Measurements from ENCODE around the gene FIG4.
A peak's percentile ranks its signal among the peaks of the same experiment; 100 is the strongest.
"Not testable (repeated sequence)": the region's sequence is repeated elsewhere in the genome, so short reads cannot be mapped to it uniquely, and the experiment has no call there.

Gene FIG4

DNA sequence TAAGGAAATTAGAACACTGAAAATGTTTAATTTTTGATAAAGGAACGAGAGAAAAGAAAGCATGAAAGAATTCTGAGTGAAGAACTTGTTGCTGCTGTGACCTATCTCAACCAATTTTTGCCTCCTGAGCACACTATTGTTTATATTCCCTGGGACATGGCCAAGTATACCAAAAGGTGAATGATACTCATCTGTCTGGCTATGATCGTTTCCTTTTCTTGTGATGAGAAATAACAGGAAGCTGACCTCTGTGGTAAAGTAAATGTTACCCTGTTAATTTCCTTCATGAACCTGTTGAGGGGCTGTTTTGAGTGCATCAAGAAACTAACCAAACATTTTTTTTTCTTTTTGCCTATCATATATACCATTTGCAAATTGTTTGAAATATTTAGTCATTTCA is 69.1 kb downstream of the FIG4 start:
- DNase-seq (ENCODE audit: low spot score) = no peak

DNA sequence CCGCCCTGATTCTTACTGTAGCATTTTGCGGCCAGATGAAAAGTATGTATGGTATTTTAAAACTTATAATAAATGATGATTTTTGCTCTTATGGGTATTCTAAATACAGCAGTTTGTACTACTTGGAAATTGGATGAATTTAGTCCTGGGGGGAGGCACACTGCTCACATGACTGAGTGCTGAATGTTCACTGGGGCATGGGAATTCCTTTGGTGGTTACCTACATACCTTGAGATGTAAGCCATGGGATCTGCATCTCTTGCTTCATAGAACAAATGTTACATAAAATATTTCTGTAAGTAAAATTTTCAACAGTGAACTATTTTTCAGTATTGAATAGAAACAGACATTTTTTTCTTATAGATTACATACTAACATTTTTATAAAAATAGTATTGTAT is 71.1 kb downstream of the FIG4 start:
- no peak for DNase-seq (ENCODE audit: low spot score)

DNA sequence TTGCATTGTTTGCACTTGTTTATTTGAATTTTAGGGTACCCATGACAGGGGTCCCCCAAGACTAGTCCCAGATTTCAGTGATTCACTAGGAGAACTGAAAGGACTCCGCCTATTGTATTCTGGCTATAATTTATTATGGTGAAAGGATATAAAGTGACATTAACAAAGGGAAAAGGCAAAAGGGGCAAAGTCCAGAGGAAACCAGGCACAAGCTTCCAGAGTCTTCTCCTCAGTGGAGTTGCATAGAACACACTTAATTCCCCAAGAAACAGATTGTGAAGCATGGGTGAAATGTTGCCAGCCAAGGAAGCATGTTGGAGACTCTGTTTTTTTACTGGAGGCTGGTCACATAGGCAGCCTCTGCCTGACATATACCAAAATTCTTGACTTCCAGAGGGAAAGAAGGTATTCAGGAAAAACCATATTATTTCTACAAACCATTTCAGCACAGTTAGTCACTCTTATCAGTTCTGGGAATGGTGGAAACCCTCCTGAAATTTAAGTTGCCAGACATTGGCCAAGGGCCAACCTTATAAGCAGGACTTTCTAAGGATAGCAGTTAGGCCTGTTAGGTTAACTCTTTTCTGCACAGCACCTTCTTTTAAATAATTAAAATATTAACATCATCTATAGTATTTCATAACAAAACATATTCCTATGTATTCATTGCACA is 71.8 kb downstream of the FIG4 start:
- no peak for DNase-seq (ENCODE audit: low spot score)

DNA sequence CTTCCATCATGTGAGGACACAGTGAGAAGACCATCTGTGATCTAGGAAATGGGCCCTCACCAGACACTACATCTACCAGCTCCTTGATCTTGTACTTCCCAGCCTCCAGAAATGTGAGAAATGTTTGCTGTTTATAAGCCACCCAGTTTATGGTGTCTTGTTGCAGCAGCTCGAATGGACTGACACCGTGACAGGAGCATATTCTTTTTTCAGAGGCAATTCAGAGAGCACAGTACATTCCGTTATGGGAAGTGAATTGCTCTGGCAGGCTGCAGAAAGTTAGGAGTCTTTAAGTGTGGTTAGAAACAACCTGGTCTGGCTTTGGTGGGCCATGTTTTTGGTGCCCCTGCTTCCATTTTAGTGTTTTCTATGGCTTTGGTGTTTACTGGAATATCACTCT is 75.1 kb downstream of the FIG4 start:
- DNase-seq (ENCODE audit: low spot score) = no peak

DNA sequence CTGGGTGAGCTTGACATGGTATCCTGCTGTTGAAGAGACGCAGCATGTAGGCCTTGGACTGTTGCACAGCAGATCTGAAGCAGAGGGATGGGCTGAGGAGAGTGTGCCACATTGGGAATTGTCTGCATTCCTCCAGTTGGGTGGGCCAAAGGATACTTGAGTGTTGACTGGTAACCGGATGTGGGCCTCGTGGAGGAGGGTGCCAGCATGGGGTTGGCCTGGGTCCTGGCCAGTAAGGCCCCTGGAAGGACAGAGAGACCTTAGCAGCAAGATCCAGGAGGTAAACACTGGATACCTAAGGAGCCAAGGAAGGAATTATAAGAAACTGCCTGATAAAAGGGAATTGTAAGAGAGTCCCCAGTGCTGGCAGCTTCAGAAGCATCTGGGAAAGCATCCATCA is 76.9 kb downstream of the FIG4 start:
- no peak for DNase-seq (ENCODE audit: low spot score)

DNA sequence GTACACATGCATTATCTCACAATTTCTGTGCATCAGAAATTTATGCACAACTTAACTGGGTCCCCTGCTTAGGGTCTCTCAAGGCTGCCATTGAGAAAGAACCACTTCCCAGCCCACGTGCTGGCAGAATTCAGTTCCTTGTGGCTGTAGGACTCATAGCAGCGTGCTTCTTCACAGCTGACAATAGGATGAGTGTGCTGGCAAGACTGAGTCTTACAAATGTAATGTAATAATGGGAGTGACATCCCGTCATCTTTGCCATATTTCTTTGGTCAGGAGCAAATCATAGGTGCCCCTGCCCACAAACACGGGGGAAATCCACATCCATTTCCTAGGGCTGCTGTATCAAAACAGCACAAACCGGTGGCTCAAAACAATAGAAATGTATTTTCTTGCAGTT is 77.4 kb downstream of the FIG4 start:
- DNase-seq (ENCODE audit: low spot score) = no peak

DNA sequence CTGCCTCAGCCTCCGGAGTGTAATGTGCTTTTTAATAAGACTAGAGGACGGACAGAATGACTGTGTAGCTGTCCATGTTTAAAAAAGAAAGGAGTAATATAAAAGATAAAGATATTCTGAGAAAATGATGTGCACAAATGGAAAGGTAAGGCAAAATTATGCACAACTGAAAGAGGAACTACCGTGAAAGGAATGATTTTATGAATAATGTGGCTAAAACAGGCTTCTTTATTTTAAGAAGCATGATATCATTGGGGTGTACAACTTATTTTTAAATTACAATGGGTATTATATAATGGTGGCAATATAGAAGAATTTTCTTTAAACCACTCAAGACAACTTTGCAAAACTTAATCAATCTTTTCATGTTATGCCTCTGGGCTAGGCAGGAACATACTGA is 78.1 kb downstream of the FIG4 start:
- DNase-seq (ENCODE audit: low spot score) = no peak

DNA sequence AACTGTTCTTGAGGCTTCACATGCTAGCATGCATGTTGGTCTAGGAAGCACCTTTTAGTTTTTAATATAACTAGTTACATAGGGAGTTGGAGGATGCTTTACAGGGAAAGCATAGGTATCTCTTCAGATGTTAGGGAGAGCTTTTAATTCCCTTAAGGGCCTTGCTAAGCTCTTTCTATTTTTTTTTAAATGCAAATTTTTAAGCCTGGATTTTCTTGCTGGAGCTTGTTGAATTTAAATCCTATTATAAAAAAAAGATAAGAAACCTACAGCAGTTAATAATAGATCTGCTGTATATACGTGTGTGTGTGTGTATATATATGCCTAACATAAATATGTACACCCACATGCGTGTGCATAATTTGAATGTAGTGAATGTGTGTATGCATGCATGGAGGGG is 79.0 kb downstream of the FIG4 start:
- no peak for DNase-seq (ENCODE audit: low spot score)

DNA sequence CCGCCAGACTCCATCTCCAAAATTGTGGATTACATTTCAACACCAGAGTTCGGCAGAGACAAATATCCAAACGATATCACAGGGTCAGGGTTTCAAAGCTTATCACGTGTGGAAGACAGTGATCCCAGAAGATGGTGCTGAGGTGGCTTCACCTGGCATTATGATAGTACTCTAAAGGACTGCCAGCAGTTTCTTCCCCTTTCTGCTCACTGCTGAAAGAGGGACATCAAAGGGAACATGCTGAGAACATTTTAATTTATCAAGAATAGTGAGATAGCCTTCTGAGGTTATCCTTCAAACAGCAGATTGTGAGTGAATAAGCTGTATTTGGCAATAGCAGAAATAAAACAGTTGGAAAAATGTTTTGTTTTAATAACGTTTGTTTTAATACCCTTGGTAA is 79.7 kb downstream of the FIG4 start:
- DNase-seq (ENCODE audit: low spot score) = no peak

DNA sequence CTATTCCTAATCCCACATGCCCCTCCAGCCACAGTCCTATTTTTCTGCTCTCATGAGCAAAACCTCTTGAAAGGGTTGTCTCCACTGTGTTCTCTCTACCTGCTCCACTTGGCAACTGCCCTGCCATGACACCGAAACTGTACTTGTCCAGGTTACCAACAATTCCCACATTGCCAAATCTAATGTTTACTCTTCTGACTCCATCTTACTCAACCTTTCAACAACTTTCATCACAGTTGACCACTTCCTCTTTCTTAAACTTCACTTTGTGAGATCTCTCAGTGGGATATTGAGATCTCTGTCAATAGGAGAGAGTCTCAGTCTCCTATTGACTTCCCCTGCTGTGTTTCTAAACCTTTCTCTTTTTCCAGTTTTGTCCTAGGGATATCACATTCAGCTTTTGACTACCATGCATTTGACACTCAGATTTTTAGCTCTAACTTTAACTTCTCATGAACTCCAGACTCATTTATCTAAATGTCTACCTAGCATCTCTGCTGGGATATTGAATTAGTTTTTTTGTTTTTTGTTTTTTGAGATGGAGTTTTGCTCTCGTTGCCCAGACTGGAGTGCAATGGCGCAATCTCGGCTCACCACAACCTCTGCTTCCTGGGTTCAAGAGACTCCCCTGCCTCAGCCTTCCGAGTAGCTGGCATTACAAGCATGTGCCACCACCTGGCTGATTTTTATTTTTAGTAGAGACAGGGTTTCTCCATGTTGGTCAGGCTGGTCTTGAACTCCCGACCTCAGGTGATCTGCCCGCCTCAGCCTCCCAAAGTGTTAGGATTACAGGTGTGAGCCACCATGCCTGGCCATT is 81.1 kb downstream of the FIG4 start:
- DNase-seq (ENCODE audit: low spot score) = not testable (repeated sequence)

DNA sequence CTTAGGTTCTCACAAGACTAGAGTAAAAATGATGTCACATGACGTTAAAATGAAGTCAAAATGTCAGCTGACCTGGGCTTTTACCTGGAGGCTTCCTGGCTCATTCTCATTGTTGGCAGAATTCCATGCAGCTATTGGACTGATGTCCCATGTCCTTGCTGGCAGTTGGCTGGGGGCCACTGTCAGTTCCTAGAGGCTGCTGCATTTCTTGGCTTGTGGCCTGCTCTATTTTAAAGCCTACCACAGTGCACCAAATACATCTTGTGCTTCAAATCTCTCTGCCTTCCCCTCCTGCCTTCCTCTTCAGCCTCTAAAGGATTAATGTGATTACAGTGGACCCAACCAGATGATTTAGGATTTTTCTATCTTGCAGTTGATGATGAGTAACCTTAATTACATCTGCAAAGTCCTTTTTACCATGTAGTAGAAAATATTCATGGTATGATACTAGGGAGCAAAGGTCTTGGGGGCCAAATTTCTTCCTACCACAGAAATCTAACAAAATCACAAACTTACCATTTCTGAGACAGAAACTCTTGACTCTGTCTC is 81.9 kb downstream of the FIG4 start:
- DNase-seq (ENCODE audit: low spot score) = no peak

DNA sequence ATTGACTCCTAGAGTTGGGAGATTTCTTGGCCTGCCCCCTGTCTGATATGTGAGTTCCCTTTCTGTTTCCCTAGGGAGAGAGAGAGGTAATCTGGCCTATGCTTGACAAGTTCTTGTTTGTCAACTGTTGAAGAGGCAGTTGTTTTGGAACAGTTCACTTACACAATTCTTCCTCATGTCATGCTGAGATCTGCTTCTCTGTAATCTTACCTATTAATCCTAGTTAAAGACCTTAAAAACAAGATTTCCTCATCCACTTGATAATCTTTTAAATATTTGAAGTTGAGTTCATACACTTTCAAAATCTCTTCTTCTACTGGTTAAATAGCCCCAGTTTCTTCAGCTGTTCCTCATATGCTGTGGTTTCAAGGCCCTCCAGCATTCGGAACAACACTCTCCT is 89.9 kb downstream of the FIG4 start:
- no peak for DNase-seq (ENCODE audit: low spot score)

DNA sequence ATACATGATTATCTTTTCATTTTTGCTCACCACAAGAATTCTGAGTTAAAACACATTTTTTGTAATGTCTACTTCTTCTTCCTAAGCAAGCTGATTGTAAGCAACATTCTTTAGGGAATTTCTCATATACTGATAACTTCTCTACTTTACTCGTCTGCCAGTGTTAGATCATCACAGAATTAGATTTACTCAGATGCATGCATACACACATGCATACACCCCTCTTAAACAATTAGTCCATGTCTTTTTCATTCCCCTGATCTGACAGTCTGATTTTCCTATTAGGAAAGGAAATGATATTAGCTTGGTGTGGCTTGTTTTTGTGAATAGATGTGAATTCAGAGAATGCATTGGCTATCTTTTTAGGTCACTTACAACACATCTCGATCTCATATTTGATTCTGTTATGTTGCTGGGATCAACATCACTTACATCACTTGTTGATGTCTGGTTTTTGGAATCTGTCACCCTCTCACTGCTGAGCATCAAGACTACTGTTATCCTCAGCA is 91.4 kb downstream of the FIG4 start:
- no peak for DNase-seq (ENCODE audit: low spot score)

DNA sequence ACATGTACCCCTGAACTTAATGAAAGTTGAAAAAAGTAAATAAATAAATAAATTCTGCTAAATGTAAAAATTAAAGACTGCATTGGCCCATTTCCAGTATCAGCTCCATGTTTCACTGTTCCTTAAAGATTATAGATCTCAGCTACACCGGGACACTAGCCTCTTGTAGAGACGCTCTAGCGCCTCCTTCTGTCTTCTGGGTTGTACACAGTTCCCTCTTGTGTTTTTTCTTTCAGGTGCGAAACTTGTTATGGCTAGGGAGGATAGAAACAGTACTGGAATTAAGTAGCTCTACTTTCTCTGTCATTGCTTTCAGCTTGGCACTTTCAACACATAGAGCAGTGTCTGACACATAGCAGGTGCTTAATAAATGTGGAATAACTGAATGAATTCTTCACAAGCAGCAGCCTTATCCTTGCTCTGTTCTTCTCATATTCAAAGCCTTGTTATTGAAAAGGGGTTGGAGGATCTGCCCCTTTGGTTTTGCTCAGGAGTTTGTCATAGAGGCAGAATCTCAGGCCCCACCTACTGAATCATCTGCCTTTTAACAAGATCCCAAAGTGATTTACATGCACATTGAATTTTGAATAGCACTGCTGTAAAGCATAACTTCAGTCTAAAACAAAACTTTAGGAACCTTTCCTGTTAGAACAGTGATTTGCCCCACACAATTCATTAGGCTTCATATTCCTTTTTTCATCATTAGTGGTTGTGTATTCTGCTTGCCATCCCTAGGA is 92.3 kb downstream of the FIG4 start:
- DNase-seq (ENCODE audit: low spot score) = no peak

DNA sequence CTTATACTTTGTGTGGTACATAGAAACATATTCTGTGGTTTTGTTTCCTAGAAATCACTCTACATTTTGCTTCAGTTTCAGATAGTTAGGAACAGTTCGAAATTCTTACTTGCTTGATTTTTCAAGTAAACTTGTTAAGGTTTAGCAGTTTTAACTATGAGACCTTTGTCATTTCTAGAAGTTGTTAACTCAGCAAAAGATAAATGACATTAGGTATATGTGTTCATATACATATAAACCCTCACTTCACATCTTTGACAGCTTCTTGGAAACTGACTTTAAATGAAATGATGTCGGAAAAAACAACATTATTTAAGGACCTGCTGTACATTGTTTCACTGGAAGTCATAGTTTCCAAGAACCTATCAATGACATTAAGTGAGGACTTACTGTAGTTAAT is 96.2 kb downstream of the FIG4 start:
- DNase-seq (ENCODE audit: low spot score) = no peak

DNA sequence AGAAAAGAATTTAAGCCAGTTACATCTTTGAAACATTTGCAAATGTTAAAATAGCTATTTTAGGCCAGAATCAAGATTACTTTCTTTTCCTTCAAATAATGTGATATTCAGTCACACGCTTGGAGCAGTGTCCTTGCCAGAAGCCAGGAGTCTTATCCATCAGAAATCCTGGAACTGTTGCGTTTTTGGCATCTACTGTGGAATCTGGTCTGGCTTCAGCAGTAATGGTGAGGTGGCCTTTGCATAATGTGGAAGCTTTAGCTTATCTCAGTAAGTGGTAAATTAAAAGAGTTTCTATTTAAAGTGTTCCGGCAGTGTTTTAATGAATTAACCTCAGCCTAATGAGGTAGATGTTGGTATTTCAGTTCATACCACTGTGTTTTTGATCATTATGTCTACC is 97.6 kb downstream of the FIG4 start:
- DNase-seq (ENCODE audit: low spot score) = no peak

DNA sequence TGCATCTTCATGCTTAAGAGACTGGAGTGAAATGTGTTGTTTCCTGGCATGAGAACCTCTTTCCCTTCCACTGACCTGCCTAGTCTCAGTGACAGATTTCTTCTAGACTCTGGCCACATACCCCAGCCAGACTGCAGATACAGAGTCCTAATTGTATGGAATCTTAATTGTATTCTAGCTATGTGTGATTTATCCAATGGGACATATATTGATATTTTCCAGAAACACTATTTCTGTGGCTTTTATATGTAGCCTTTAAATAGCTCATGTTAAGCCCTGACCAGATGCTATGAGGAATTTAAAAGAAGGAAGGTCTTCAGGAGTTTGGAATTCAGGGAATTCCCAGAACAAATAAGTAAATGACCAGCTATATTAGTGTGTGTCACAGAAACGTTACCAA is 99.0 kb downstream of the FIG4 start:
- DNase-seq (ENCODE audit: low spot score) = no peak

DNA sequence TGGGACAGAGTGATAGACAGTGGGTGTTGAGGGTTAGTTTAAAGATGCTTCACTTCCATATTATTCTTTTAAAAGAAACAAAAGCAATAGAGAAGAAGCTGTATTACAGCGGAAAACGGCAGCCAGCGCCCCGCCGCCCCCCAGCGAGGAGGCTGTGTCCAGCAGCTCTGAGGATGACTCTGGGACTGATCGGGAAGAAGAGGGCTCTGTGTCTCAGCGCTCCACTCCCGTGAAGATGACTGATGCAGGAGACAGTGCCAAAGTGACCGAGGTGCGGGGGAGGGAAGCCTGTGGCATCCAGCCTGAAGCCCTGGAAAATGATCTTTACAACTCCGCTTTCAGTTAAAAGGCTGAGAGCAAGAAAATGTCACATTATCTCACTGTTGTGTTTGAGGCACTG is 100.2 kb downstream of the FIG4 start:
- DNase-seq (ENCODE audit: low spot score) = no peak

DNA sequence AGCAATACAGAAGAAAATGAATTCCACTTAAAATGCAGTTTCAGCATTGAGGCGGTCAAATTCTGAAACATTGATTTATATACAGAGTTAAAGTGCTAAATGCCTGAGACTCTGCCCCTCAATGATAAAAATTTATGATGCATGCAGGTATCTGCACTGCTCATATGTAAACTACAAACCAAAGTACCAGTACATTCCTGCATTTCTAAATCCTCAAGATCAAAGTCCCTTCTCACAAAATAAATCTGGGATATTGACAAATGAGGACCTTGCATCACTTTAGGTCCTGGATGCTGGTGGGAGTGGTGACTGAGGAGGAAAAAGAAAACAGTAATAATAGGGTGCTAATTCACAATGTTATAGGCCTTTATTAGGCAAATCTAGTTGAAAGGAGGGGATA is 101.9 kb downstream of the FIG4 start:
- no peak for DNase-seq (ENCODE audit: low spot score)

DNA sequence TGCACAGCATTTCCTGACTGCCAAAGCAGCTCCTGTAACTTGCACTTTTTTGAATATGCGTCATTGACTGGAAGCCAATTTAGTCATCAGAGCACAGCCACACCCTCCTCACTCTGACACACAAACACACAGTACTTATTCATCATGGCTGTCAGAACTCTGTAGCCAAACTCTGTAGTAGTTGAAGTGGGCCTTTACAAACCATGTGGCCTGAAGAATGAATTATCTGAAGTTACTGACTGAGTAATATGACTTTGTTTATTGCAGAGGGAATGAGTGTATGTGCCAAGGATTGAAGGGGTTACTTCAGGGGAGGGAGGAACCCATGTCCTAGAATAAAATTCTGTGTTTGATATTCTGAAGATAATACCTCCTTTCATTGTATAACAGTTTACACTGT is 102.7 kb downstream of the FIG4 start:
- DNase-seq (ENCODE audit: low spot score) = peak; percentile 44

DNA sequence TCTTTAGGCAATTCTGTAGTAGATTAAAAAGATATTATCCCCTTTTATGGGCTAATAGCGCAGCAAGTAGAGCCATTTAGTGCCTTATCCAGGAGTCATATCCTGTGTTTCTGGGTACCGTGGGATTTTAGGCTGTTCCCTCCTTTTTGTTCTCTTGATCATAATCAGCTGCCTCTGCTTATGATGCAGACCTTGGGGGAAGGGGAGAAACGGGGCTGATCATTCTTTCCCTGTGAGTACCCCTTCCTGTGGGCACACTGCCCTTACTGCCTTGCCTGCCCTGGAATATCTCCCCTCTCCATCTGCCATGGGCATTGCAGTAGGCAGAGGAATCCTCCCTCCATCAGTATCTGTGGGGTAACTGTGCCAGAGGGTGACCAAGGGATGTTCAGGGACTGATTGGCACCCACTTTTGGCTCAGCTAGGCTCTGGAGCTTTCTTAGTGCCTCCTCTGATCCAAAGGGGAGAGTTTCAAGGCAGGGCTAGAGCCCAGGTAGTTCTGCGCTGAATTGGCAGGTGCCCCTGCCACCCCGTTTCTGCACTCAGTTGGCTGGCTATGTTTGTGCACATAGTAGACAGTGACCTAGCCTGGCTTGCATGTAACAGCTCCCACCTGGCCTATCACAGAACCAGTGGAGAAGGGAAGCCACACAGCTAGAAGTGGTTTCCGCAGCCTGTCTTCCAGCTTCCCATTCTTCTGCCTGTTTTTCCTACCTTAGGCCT is 103.3 kb downstream of the FIG4 start:
- no peak for DNase-seq (ENCODE audit: low spot score)

DNA sequence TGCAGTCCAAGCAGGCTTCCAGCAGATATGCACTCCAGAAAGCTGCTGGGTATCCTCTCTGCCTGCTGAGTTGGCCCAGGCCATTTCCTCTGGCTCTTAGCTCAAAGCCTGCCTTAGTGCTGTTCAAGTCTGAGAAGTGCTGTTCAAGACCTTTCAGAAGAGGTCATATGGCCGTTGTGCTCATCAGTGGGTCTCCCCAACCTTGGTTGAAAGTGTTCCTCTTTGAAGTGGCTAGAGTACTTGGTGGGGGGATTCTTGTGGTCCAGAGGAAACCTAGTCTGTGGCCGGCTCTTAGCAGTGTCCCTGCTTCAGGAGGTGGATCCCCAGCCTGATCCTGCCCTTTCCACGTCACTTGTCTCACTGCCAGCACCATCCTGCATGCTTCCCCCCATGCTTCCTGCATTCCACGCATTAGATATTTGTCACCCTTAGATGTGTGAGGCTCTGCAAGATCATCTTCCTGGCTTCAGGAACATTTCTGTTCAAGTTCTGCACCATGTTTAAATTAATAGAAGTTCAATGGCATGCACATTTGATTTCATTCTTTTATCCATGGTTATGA is 105.0 kb downstream of the FIG4 start:
- DNase-seq (ENCODE audit: low spot score) = no peak
